Endothelial cell of umbilical vein (primary cell): ENCODE measurements around the gene ROMO1. TPM values are rescaled to one million over a fixed set of nuclear protein-coding genes. Genes with fewer than 3 reads are reported as not detected.

Source experiments
- BruUV-seq: library from RNA; stranded (reverse); fragments of 400-500 nt; replicated peaks from 2 replicates; lab custom pipeline; 2021; lab: Mats Ljungman, UMichigan
- CTCF ChIA-PET: fragments of 300-600, 350-600 bp; sonication (Branson Sonifier 250); formaldehyde crosslinking; loops from one replicate; lab custom pipeline; 2021; ENCODE audit warnings: antibody characterized with exemption, inconsistent platforms; lab: Charles Lee
- POLR2A ChIA-PET: fragments of 300-600, 350-600 bp; sonication (Branson Sonifier 250); formaldehyde crosslinking; loops from one replicate; lab custom pipeline; 2021; ENCODE audit warnings: antibody characterized with exemption, inconsistent platforms; lab: Charles Lee
- DNase-seq: peaks from one replicate; pipeline ENCODE4 v3.0.0-alpha.2; 2011; ENCODE audit warnings: low read depth, low spot score
- FAIRE-seq: peaks from 2 replicates; lab custom pipeline; 2011; peaks lifted over from hg19 to GRCh38; lab: Jason Lieb, UNC
- H2AFZ ChIP-seq: 2 replicates; pipeline ENCODE4 v1.6.0; 2012; ENCODE audit warnings: low read depth, low read length, control low read depth, inconsistent platforms
- H3K27ac ChIP-seq: 2 replicates; pipeline ENCODE4 v1.5.1; 2011; ENCODE audit warnings: low read depth, mild to moderate bottlenecking, control low read depth, low read length, moderate library complexity; ENCODE audit not compliant: insufficient read depth
- H3K27me3 ChIP-seq, 2 experiments: 2 replicates each; pipeline versions ENCODE4 v1.6.0 to v1.6.1; 2011; ENCODE audit warnings: low read length in 2 of 2, mixed read lengths in 1 of 2; ENCODE audit not compliant: control insufficient read depth in 2 of 2, insufficient read depth in 2 of 2
- H3K36me3 ChIP-seq, 2 experiments: 2 replicates in 1 of 2; 3 replicates in 1 of 2; pipeline ENCODE4 v1.5.1; 2011; ENCODE audit warnings: low read length in 2 of 2, mild to moderate bottlenecking in 1 of 2, moderate library complexity in 1 of 2; ENCODE audit not compliant: control insufficient read depth in 2 of 2, insufficient read depth in 2 of 2; ENCODE audit errors: extremely low read depth in 1 of 2
- H3K4me1 ChIP-seq: 3 replicates; pipeline ENCODE4 v1.5.1; 2011; ENCODE audit warnings: mild to moderate bottlenecking, low read length; ENCODE audit not compliant: control insufficient read depth, insufficient read depth; ENCODE audit errors: extremely low read depth
- H3K4me2 ChIP-seq: 2 replicates; pipeline ENCODE4 v1.6.1; 2011; ENCODE audit warnings: low read length, control low read depth, mixed read lengths; ENCODE audit not compliant: insufficient read depth
- H3K4me3 ChIP-seq, 3 experiments: fragments of 200-600 bp in 1 of 3; sonication (generic), shearing (Covaris generic) in 1 of 3; replicated peaks in 1 of 3; 2 replicates each; pipeline ENCODE4 v1.5.1; 2011 to 2016; ENCODE audit warnings: control low read depth in 3 of 3, low read length in 3 of 3, mild to moderate bottlenecking in 2 of 3, inconsistent platforms in 1 of 3, low read depth in 1 of 3, moderate library complexity in 1 of 3; ENCODE audit not compliant: insufficient read depth in 1 of 3
- H3K79me2 ChIP-seq: 2 replicates; pipeline ENCODE4 v1.6.0; 2012; ENCODE audit warnings: low read length, inconsistent platforms; ENCODE audit not compliant: control insufficient read depth, insufficient read depth
- H3K9ac ChIP-seq: replicated peaks from 2 replicates; pipeline ENCODE3; 2011; ENCODE audit warnings: low read length, control low read depth; ENCODE audit not compliant: insufficient read depth; ENCODE audit errors: extremely low read depth
- H3K9me1 ChIP-seq: replicated peaks from 3 replicates; pipeline ENCODE4 v1.6.0; 2011; ENCODE audit warnings: mild to moderate bottlenecking, low read length; ENCODE audit not compliant: control insufficient read depth, insufficient read depth; ENCODE audit errors: extremely low read depth
- H3K9me3 ChIP-seq: replicated peaks from 2 replicates; pipeline ENCODE4 v1.5.1; 2012; ENCODE audit warnings: low read length, inconsistent platforms; ENCODE audit not compliant: control insufficient read depth, insufficient read depth
- H4K20me1 ChIP-seq: replicated peaks from 2 replicates; pipeline ENCODE3; 2011; ENCODE audit warnings: mild to moderate bottlenecking, low read length; ENCODE audit not compliant: control insufficient read depth, insufficient read depth; ENCODE audit errors: extremely low read depth
- CTCF ChIP-seq, 2 donors: IDR thresholded peaks; 1 replicate in 1 of 2; 2 replicates in 1 of 2; pipeline ENCODE4 v1.5.1; 2011; ENCODE audit warnings: low read length in 2 of 2, mild to moderate bottlenecking in 2 of 2, moderate library complexity in 2 of 2, control low read depth in 1 of 2, inconsistent platforms in 1 of 2, low read depth in 1 of 2; ENCODE audit not compliant: insufficient read depth in 1 of 2; ENCODE audit errors: extremely low read depth in 1 of 2
- EZH2 ChIP-seq: IDR thresholded peaks from 2 replicates; pipeline ENCODE4 v1.6.1; 2012; ENCODE audit warnings: borderline replicate concordance, low read depth, mild to moderate bottlenecking, moderate library complexity, low read length, inconsistent platforms; ENCODE audit not compliant: severe bottlenecking
- FOS ChIP-seq: IDR thresholded peaks from 2 replicates; pipeline ENCODE4 v1.6.1; 2011; ENCODE audit warnings: mild to moderate bottlenecking, low read length, moderate library complexity, borderline replicate concordance; ENCODE audit not compliant: insufficient read depth
- GATA2 ChIP-seq: IDR thresholded peaks from 2 replicates; pipeline ENCODE4 v1.7.0; 2011; ENCODE audit warnings: low read depth, mild to moderate bottlenecking, moderate library complexity, mixed read lengths, low read length; ENCODE audit not compliant: insufficient read length, insufficient read depth
- JUN ChIP-seq: IDR thresholded peaks from 2 replicates; pipeline ENCODE4 v1.6.1; 2011; ENCODE audit warnings: borderline replicate concordance, low read depth; ENCODE audit not compliant: insufficient read length, insufficient read depth
- MAX ChIP-seq: IDR thresholded peaks from 2 replicates; pipeline ENCODE4 v1.6.1; 2011; ENCODE audit not compliant: insufficient read depth, insufficient read length
- MYC ChIP-seq: IDR thresholded peaks from one replicate; pipeline ENCODE4 v1.6.1; 2011; ENCODE audit warnings: mild to moderate bottlenecking, low read depth, low read length
- POLR2A ChIP-seq: IDR thresholded peaks from 2 replicates; pipeline ENCODE4 v1.6.1; 2012; ENCODE audit warnings: low read depth, mild to moderate bottlenecking, control low read depth, low read length
- POLR2AphosphoS5 ChIP-seq: IDR thresholded peaks from 2 replicates; pipeline ENCODE4 v1.6.1; 2012; ENCODE audit warnings: low read depth, mild to moderate bottlenecking, control low read depth, low read length, moderate library complexity; ENCODE audit not compliant: insufficient read depth
- dilution Hi-C: fragments of 300-500 bp; cut with MboI; formaldehyde crosslinking; loops from one replicate; pipeline ENCODE4 v1.15.0; 2019; ENCODE audit warnings: low sequenced_read_pairs; ENCODE audit not compliant: extremely low pct_ligation_motif_present
- intact Hi-C: fragments of 100-400 bp; cut with micrococcal nuclease; formaldehyde crosslinking; loops from one replicate; pipeline ENCODE4 v1.10.0; 2022
- polyA plus RNA-seq, 4 experiments: library from polyadenylated mRNA; depleted of rRNA in 3 of 4; stranded (reverse) in 3 of 4; unstranded in 1 of 4; fragments of >200 nt; gene quantifications; 2 replicates each; pipeline versions ENCODE4 v1.2.1 to v1.2.3, GENCODE V29; 2011 to 2012; ENCODE audit warnings: missing spikeins in 1 of 4
- total RNA-seq: library from RNA; stranded (reverse); gene quantifications from 2 replicates; pipeline ENCODE4 v1.2.3, GENCODE V29; 2021

Gene ROMO1
- total and polyA plus RNA-seq, 2 donors (not counting 3 experiments of a cell fraction or from before 2014, with no cell fraction given), result 174 to 1,099 TPM

DNA sequence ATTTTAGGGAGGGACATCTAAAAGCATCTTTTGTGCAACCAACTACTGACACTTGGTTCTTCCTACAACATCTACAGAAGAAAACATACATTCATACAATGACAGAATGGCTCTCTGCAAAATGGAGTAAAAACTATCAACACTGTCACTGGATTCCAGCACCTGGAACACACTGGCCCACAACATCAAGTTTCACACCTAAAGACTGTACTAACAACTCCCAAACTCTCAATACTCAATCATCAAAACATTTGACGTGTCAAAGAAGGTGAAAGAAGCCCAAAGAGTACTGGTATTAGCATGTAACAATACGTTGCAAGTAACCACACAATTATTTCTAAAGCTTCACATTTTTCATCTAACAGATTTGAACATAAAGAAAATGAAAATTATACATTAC lies 36.7 kb upstream of the ROMO1 start:
- Histone ChIP-seq H2AFZ (no peak overlapping the region), H3K9ac (peak overlapping the region; percentile 59), H3K79me2 (peaks cover 69% of the 10 kb centered on the region), H4K20me1 (peaks cover 15% of the 10 kb centered on the region), H3K36me3 (peaks cover 0 to under 1% of the 10 kb centered on the region in 2 experiments), H3K4me2 (peak overlapping the region; percentile 77), H3K27me3 (no peaks in the 10 kb centered on the region), H3K9me1 (no peaks in the 10 kb centered on the region), H3K4me1 (peaks cover 19% of the 10 kb centered on the region), H3K9me3 (no peaks in the 10 kb centered on the region), H3K4me3 (peak overlapping the region in 2 of 3 experiments; percentile 12 to 81), H3K27ac (no peak overlapping the region)
- CTCF ChIA-PET, result interaction anchor here (2.1 kb wide), 1 partner anchor 44 kb away, joined by 8 read pairs; no protein-coding TSS in a partner anchor
- intact Hi-C loops, result loop anchor here (5.0 kb wide), 1 partner anchor 80 kb away; the partner anchor contains the start of gene RBM39
- POLR2A ChIA-PET, result no interaction called here
- DNase-seq (peak; percentile 12), FAIRE-seq (no peak)
- dilution Hi-C loops, result no loop called here
- no TSS peak for BruUV-seq
- TF ChIP-seq MAX, result no peak
- TF ChIP-seq FOS, result no peak
- TF ChIP-seq POLR2A, result no peak
- TF ChIP-seq CTCF (IDR thresholded peaks at IDR 0.05; ENCODE audit: extremely low read depth in 1 of 2, insufficient read depth in 1 of 2, low read depth in 1 of 2, low read length in 2 of 2), result no peak
- TF ChIP-seq MYC, result no peak
- no peak for TF ChIP-seq GATA2
- TF ChIP-seq POLR2AphosphoS5, result no peak
- TF ChIP-seq EZH2, result no peak
- TF ChIP-seq JUN, result no peak
